WI38 (cell line): ENCODE data around the gene ANKRD17.

Experiments
- H3K4me3 ChIP-seq: 2 replicates; pipeline ENCODE4 v1.5.1; 2011; ENCODE audit warnings: low read depth, mild to moderate bottlenecking, control low read depth, low read length
- TF ChIP-seq, protein P1 (sequence below): IDR thresholded peaks from 2 replicates; pipeline ENCODE4 v1.5.1; 2012; ENCODE audit warnings: low read depth, mild to moderate bottlenecking, control low read depth, low read length

Gene ANKRD17

DNA sequence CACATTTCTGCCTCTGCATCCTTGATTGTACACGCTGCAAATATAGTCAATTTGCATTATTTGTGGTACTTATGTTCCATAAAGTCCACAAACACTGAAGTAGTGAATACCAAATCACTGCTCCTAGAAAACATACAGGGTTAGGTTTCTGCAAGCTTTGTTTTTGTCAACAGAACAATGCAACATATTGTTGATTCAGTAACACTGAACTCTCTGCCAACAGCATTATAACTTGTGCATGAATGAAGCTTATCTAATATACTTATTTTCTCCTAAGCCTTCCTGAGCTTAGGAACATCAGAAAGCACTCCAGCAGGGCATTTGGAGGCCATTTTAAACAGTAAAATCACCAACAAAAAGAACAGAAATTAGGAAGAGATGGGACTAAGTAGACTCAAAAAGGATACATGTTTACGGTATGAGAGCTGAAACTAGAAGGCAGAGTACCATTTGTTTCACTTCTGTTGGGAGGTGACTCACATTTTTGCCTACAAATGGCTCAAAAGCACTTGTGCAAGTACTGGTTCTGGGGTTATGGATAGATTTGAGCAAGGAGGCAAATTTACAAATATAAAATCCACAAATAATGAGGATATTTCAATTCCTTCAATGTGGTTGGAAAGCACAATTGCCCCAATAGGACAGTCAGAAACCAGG, 203.2 kb downstream of the ANKRD17 start:
- TF ChIP-seq, protein P1, sequence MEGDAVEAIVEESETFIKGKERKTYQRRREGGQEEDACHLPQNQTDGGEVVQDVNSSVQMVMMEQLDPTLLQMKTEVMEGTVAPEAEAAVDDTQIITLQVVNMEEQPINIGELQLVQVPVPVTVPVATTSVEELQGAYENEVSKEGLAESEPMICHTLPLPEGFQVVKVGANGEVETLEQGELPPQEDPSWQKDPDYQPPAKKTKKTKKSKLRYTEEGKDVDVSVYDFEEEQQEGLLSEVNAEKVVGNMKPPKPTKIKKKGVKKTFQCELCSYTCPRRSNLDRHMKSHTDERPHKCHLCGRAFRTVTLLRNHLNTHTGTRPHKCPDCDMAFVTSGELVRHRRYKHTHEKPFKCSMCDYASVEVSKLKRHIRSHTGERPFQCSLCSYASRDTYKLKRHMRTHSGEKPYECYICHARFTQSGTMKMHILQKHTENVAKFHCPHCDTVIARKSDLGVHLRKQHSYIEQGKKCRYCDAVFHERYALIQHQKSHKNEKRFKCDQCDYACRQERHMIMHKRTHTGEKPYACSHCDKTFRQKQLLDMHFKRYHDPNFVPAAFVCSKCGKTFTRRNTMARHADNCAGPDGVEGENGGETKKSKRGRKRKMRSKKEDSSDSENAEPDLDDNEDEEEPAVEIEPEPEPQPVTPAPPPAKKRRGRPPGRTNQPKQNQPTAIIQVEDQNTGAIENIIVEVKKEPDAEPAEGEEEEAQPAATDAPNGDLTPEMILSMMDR, result no peak

DNA sequence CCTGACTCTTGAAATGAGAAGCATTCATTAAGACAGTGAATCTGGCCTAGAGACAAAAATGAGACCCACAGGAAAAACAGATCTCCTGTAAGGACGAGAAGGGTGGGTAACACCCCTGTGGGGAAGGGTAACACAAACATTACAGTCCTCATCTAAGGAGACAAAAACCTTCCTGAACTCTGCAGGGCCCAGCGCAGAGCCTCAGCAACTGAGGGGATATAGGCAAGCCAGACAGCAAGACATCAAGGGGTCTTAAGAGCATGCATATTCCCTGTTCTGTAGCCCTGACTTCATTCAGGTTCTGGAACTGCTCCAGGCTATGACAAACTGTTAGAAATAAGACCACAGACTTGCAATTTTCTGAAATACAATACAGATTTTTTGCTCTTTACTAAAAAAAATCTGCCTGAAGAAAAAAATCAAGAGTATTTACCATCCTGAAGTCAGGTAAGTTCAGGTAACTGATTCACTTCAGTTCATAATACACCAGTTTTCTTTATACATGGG, 204.6 kb downstream of the ANKRD17 start:
- H3K4me3 ChIP-seq, result no peak overlapping the region
- TF ChIP-seq, protein P1, result no peak

More for the DNA sequence above, 203.2 kb downstream of the ANKRD17 start:
- H3K4me3 ChIP-seq, result no peak overlapping the region

DNA sequence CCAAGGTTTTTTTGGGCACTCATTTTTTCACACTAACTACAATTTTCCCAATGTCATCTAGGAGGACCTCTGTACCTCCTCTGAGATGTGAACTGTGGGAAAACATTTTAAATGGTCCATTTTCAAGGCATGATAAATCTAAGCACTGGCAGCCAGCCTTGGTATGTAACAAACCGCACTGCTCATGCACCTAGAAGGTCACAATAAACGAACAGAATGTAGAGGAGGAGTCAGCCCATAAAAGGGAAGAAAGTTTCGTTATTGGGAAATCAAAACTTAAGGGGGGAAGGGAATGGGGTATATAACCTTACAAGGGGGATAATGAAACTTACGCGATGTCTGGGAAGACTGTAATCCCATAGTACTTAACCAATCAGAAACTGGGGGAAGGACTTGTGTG, 205.5 kb downstream of the ANKRD17 start:
- H3K4me3 ChIP-seq, result no peak overlapping the region
- TF ChIP-seq, protein P1, result no peak

DNA sequence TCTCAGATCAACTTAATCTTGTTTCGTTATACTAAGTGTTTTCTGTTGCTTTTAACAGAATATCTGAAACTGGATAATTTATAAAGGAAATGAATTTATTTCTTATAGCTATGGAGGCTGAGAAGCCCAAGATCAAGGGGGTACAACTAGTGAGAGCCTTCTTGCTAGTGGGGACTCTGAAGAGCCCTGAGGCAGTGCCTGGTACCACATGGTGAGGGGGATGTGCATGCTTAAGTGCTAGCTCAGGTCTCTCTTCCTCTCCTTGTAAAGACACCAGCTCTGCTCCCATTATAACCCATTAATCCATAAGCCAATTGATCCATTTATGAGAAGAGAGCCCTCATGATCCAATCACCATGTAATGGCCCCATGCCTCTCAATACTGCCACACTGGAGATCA, 207.0 kb downstream of the ANKRD17 start:
- H3K4me3 ChIP-seq, result no peak overlapping the region
- TF ChIP-seq, protein P1, result no peak

DNA sequence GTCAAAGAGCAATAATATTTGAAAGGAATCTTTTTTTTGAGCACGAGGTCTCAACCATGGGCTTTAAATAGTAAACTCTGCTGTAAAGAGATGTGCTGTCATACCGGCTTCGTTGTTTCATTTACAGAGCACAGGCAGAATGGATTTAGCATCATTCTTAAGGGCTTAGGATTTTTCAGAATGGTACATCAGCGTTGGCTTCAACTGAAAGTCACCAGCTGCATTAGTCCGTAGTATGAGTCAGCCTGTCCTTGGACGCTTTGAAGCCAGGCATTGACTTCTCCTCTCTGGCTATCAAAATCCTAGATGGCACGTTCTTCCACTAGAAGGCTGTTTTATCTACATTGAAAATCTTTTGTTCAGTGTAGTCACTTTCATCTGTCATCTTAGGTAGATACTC, 212.7 kb downstream of the ANKRD17 start:
- no peak overlapping the region for H3K4me3 ChIP-seq
- TF ChIP-seq, protein P1, result no peak

DNA sequence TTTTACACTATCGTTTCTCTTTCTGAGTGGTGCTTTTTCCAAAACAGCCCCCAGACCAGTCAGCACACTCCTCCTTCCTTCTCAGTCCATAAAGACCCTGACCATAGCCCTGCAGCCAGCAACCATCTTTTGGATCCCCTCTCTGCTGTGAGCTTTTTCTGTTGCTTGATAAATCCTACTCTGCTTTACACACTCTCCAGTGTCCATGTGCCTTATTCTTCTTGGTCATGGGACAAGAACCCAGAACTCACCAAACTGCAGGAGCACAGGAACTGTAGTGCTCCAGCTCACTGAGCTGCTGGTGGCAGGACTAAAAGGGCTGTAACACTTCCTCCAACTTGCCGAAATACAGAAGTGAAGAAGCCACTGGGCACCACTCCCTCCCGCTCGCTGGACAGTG, 221.5 kb downstream of the ANKRD17 start:
- TF ChIP-seq, protein P1, result no peak
- no peak overlapping the region for H3K4me3 ChIP-seq

DNA sequence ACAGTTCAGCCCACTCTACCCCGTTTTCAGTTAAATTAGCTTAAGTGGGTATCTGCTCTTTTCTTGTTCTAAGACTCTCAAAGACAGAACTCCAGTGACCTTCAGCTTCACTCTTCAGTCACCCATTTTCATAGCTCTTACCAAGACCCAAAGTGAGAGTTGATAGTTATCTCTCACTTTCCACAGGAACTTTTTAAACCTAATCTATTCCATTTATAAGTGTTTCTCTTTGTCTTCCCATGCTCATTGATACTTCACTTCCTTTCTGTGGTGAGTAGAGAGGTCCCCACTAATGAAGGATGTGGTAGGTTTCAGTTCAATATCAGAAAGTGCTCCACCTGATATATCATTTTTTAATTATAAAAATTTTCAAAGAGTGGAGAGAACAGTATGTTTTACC, 222.5 kb downstream of the ANKRD17 start:
- TF ChIP-seq, protein P1, result no peak
- no peak overlapping the region for H3K4me3 ChIP-seq
